HG03139 (cell line): Measurements from ENCODE around the gene CDK7.
"Not testable (repeated sequence)": the region's sequence is repeated elsewhere in the genome, so short reads cannot be mapped to it uniquely, and the experiment has no call there.

Source experiments
- ATAC-seq: cut with Tn5 transposase; IDR thresholded peaks from one replicate; pipeline ENCODE4 v1.9.1; 2021; ENCODE audit not compliant: unreplicated experiment

Gene CDK7

DNA sequence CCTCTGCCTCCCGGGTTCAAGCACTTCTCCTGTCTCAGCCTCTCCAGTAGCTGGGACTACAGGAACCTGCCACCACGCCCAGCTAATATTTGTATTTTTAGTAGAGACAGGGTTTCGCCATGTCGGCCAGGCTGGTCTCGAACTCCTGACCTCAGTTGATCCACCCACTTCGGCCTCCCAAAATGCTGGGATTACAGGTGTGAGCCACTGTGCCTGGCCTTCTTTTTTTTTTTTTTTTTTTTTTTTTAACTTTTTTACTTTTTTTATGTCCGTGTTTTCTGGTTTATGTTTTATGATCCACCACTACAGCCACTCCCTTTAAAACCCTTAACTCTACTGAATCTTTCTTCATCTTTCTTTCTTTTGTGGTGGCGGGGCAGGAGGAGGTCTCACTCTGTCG lies 2.0 kb downstream of the CDK7 start:
- ATAC-seq = not testable (repeated sequence)

DNA sequence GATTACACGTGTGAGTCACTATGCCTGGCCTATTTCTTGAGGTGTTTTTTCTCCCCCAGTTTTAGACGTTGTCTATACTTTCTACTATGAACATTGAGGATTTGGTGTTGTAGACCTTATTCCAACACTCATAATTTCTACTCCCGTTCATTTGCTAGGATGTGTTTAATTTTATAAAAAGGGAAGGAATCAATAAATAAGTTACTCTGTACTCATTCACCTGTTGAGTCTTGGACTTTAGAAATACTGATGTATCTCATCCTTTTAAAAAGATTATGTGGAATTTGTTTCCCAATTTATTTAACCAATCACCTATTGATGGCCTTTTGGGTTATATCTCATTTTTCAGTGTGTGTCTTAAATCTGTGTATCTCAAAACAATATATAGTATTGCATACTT lies 3.2 kb downstream of the CDK7 start:
- no peak for ATAC-seq

DNA sequence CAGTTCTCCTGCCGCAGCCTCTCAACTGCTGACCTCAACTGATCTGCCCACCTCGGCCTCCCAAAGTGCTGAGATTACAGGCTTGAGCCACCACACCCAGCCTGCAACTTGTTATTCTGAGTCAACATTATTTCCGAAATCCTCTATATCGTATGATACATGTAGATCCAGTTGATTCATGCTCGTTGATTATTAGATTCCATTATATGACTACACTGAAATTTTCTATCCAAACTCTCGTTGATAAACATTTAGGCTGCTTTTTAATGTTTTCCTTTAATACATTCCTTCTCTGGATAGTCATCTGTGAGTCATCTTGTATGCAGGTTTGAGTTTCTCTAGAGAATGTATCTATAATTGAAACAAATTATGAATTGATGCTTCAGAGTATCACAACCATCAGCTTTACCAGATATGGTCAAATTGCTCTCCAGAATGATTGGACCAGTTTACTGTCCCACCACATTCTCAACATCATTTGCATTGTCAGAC lies 4.1 kb downstream of the CDK7 start:
- ATAC-seq = no peak

DNA sequence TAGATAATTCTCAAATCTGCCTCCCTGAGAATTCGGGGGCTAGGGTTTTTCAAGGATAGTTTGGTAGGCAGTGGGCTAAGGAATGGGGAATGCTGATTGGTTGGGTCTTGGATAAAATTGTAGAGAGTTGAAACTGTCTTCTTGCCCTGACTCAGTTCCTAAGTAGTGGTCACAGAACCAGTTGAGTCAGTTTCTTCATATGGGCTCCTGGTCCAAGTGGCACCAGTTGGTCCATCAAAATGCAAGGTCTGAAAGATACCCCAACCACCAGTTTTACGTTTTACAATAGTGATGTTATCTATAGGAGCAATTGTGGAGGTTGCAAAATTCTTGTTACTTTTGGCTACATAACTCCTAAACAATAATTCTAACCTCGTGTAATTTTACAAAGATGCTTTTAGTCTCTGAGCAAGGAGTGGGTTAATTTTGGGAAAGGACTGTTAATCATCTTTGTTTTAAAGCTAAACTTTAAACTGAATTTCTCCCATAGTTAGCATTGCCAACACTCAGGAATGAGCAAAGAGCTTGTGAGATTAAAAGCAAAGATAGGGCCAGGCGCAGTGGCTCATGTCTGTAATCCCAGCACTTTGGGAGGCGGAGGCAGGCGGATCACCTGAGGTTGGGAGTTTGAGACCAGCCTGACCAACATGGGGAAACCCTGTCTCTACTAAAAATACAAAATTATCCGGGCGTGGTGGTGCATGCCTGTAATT lies 7.7 kb downstream of the CDK7 start:
- ATAC-seq = no peak

DNA sequence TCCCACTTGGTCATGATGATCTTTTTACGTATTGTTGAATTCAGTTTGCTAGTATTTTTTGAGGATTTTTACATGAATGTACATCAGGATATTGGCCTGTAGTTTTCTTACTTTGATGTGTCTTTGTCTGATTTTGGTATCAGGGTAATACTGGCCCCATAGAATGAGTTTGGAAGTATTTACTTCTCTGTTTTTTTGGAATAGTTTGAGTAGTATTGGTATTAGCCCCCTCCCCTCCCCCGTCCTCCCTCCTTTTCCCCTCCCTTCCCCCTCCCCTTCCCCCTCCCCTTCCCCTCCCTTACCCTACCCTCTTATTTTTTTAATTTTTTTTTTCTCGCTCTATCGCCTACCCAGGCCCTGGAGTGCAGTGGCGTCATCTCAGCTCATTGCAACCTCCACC lies 10.3 kb downstream of the CDK7 start:
- no peak for ATAC-seq

DNA sequence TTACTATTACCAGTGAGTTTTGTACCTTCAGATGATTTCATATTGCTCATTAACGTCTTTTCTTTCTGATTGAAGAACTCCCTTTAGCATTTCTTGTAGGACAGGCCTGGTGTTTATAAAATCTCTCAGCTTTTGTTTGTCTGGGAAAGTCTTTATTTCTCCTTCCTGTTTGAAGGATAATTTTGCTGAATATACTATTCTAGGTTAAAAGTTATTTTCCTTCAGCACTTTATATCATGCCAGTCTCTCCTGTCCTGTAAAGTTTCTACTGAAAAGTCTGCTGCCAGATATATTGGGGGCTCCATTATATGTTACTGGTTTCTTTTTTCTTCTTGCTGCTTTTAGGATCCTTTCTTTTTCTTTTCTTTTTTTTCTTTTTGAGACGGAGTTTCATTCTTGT lies 13.3 kb downstream of the CDK7 start:
- no peak for ATAC-seq

DNA sequence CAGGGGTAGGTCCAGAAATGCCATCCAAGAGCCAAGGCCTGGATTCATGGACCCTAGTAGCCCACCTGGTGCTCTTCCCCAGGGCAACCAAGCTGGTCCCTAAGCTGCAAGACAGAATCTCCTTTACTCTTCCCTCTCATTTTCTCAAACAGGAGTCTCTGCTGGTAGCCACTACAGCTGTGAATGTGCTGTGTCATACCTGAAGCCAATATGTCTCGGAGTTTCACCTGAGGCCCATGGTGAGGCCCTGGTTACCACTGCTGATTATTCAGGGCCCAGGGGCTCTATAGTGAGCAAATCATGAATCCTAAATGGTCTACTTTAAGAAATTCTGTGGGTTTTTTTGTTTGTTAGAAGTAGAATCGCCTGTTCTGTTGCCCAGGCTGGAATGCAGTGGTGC lies 15.9 kb downstream of the CDK7 start:
- ATAC-seq = no peak

DNA sequence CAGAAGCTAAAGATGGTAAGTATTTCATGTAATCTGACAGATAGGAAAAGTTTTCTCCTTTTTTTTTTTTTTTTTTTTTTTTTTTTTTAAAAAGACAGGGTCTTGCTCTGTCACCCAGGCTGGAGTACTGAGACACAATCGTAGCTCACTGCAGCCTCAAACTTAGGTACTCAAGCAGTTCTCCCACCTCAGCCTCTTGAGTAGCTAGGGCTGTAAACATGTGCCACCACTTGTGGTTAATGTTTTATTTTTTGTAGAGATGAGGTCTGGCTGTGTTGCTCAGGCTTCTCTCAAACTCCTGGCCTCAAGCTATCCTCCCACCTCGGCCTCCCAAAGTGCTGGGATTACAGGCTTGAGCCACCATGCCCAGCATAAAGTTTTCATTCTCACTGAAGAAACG lies 17.8 kb downstream of the CDK7 start:
- ATAC-seq = no peak

DNA sequence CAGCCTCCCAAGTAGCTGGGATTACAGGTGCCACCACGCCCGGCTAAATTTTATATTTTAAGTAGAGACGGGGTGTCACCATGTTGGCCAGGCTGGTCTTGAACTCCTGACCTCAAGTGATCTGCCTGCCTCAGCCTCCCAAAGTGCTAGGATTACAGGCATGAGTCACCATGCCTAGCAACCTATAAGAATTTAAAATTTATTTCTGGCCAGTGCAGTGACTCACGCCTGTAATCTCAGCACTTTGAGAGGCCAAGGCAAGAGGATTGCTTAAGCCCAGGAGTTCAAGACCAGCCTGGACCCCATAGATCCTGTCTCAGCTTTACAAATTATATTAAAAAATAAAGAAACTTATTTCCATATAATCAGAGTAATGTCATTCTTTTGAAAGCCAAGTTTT lies 21.3 kb downstream of the CDK7 start:
- not testable (repeated sequence) for ATAC-seq

DNA sequence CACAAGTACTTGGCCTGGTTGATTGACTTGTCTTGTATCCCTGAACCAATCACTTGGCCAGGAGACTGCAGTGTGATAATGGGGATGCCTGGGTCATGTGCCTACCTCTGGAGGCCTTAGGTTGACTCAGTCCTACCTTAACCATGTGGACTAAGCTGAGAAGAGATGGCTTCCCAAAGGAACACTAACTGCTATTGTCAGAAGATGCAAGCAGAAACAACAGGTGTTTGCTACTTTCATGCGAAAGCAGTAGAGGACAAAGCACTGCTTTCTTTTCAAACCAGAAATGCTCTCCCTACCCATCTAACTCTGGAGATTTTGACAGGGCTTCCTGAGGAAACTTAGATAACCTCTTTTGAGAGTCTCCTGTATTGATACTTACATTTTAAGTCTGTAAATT lies 22.9 kb downstream of the CDK7 start:
- ATAC-seq = no peak

DNA sequence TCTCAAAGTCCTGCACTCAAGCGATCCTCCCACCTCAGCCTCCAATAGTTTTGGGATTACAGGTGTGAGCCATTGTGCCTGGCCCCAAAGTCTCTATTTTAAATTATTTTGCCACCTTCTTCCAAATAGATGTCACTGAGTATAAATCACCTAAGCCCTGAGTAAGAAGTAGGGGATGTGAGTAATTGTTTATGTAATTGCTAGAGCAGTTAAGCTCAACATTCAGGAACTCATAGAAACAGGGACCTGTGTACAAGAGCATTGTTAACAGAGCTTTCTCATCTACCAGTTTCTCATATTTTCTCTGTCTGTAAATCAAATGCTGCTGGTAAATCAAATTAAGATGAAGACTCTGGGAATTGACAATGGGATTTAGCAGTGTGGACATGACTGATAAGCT lies 26.3 kb downstream of the CDK7 start:
- no peak for ATAC-seq

DNA sequence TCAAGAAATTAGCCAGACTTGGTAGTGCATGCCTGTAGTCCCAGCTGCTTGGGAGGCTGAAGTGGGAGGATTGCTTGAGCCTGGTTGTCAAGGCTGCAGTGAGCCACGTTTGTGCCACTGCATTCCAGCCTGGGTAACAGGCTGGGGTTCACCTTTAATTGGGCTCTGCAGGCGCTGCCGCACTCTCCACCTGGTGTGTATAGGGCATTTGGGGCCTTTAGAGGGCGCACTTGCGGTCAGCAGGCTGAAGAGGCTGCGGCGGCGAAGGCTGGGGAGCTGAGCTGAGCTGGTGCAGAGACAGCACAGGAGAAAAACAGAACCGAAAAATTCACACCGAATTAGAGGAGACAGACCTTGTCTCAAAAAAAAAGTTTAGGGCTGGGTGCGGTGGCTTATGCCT lies 31.2 kb downstream of the CDK7 start:
- ATAC-seq = no peak

DNA sequence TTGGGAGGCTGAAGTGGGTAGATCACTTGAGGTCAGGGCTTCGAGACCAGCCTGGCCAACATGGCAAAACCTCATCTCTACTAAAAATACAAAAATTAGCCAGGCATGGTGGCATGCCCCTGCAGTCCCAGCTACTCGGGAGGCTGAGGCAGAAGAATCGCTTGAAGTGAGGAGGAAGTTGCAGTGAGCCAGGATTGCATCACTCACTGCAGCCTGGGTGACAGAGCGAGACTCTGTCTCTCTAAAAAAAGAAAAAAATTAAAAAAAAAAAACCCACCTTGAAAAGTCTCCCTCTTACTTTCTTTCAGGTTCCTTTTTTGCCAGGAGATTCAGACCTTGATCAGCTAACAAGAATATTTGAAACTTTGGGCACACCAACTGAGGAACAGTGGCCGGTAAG lies 34.2 kb downstream of the CDK7 start:
- ATAC-seq = no peak

DNA sequence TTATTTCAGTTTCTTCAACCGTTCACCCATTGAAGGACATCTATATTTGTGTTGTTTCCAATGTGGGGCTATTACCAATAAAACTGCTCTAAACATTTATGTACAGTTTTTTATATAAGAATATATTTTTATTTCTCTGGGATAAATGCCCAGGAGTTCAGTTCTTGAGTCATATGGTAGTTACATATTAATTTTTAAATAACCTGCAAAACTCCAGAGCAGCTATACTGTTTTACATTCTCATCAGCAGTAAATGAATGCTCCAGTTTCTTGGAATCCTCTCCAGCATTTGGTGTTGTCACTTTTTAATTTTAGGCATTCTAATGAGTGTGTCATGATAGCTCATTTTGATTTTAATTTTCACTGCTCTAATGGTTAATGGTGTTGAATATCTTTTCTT lies 36.2 kb downstream of the CDK7 start:
- ATAC-seq = no peak

DNA sequence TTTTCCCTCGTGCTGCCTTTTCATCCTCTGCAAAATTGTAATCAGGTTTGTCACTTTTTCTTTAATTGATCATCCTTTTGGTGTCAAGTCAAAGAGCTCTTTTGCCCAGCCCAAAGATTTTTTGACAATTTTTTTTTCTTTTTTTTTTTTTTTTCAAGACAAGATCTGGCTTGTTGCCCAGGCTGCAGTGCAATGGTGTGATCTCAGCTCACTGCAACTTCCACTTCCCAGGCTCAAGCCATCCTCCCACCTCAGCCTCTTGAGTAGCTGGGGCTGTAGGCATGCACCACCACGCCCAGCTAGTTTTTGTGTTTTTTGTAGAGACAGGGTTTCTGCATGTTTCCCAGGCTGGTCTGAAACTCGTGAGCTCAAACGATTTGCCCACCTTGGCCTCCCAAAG lies 36.7 kb downstream of the CDK7 start:
- no peak for ATAC-seq

DNA sequence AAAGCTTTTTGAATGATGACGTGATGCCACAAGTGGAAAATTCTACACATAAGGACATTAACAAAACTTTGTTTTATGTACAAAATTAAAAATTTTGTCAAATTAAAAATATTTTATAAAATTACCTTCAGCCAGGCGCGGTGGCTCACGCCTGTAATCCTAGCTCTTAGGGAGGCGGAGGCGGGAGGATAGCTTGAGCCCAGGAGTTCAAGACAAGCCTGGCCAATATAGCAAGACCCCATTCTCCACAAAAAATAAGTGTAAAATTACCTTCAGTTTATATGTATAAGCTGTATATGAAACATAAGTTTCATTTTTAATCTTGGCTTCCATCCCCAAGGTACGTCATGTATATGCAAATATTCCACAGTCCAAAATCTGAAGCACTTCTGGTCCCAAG lies 40.9 kb downstream of the CDK7 start:
- ATAC-seq = no peak

DNA sequence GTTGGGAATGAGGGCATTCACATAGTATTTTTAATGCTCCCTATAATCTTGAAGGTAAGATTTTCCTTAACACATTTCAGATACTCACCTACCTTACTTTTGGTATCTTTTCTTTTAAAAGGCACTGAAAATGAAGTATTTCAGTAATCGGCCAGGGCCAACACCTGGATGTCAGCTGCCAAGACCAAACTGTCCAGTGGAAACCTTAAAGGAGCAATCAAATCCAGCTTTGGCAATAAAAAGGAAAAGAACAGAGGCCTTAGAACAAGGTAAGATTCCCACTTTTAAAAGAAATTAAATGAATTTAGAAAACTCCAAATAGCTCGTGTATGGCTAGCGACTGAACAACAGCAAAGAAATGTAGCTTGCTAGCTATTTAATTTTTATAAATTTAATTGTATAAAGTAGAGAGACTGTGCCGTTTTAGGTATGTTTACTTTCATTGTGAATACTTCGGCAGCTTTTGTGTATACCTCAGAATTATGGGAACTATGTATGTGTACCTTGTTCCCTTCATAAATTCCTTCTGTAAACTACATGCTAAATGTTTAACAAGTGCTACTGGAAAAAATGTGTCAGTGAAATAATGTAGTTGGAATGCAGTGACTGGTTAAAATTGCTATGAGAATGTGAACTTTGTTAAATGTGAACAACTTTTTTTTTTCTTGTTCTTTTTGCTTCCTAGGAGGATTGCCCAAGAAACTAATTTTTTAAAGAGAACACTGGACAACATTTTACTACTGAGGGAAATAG lies 41.9 kb downstream of the CDK7 start:
- no peak for ATAC-seq

DNA sequence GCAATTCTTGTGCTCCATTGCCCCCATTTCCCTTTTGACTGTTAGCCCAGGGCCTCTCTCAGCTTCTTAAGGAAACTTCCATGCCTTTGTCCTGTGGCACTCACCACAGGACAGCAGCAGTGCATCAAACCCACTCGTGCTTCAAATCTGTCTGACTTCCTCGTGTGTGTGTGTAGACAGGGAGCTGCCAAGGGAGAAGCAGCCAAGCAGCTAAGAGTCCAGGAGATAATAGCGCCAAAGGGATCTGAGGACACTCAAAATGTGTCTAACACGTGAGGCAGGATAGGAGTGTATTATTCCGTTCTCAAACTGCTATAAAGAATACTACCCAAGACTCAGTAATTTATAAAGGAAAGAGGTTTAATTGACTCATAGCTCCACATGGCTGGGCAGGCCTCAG lies 44.8 kb downstream of the CDK7 start:
- ATAC-seq = no peak

DNA sequence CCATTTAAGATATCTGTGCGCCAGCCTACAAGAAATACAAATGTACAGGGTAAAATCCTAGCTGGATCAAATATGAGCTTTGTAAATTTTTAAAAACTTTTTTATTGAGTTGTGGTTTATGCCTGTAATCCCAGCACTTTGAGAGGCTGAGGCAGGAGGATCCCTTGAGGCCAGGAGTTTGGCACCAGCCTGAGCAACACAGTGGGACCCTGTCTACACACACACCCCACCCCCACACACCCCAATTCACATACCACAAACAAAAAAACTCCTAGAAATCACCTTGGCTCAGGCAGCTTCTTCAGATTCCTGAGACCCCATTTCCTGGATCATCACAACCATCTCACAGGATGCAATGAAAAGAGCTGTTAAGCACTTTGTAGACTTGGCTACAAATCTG lies 46.4 kb downstream of the CDK7 start:
- ATAC-seq = no peak

DNA sequence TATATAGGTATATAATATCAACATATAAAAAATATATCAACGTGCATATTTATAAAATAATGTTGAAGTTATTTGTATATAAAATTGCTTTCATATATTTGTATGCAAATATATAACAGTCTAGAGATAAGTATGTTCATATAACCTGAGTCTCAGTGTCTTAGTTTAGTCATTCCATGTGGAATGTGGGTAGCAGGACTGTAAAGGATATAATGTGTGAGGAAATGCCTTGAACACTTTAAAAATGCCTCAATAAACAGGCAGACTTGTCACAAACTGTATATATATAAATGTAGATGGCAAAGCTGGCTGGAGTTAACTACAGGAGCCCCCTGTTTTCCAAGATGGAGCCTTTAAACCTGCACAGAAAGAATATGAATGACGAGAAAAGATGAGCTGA lies 49.5 kb downstream of the CDK7 start:
- ATAC-seq = no peak

DNA sequence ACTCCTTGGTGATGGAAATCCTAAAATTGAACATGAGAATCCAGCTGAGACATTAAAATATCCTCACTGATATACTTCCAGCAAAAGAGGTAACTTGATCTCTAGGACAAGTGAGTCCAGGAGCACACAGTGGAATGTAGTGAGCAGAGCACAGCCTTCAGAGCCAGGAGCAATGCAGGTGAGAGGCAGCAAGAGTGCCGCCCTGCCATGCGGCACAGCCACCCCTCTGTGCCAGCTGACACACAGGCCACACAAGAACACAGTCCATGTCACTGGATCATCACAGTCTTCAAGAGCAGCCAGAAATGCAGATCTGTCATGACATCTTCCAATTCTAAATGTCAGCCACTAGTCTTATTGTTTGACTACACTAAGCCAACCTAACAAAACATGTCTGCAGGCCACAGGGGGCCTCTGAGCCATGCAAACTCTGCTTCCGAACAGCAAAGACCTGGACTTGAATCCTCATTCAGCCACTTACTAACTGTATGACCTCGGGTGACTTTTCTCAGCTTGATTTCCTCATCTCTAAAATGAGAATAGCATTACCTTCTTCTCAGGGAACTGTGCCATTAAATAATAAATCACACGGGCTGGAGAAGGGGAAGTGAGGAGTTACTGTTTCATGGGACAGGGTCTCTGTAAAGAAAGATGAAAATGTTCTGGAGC lies 50.9 kb downstream of the CDK7 start:
- ATAC-seq = no peak

DNA sequence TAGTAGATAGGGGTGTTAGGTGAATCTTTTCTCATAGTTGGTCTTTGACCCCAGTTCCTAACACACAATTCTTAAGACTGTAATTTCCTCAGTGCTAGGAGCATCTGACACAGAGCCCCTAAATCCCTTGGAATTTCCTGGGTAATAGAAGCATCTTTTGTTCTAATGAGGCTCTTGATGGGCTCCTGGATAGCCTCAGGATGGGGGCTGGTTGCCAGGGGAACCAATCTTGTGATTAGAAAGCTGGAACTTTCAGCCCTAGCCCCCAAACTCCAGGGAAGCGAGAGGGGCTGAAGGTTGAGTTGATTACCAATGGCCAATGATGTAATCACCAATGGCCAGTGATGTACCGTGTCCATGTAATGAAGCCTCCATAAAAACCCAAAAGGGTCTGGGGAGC lies 53.4 kb downstream of the CDK7 start:
- no peak for ATAC-seq
